MM.1S (cell line): ENCODE data around the gene POC1A.

Source experiments
- DNase-seq: peaks from one replicate; pipeline ENCODE4 v3.0.0-alpha.2; 2015
- H2AFZ ChIP-seq: fragments of 300-600 bp; sonication (generic); 2 replicates; pipeline ENCODE4 v1.6.0; 2016; ENCODE audit warnings: antibody characterized with exemption, low read length
- H3F3A ChIP-seq: fragments of 300-600 bp; sonication (generic); 2 replicates; pipeline ENCODE4 v1.6.1; 2016; ENCODE audit warnings: mild to moderate bottlenecking, antibody characterized with exemption, low read length, moderate library complexity, mixed read lengths; ENCODE audit not compliant: insufficient read depth
- H3K27ac ChIP-seq: fragments of 300-600 bp; sonication (generic); 2 replicates; pipeline ENCODE4 v1.5.1; 2016; ENCODE audit warnings: mild to moderate bottlenecking, low read length
- H3K27me3 ChIP-seq: fragments of 300-600 bp; sonication (generic); replicated peaks from 2 replicates; pipeline ENCODE4 v1.6.0; 2016; ENCODE audit warnings: low read length; ENCODE audit not compliant: insufficient read depth
- H3K36me3 ChIP-seq: fragments of 300-600 bp; sonication (generic); replicated peaks from 2 replicates; pipeline ENCODE4 v1.6.1; 2016; ENCODE audit warnings: mild to moderate bottlenecking, low read length, mixed read lengths; ENCODE audit not compliant: insufficient read depth
- H3K4me1 ChIP-seq: fragments of 300-600 bp; sonication (generic); 2 replicates; pipeline ENCODE4 v1.6.1; 2016; ENCODE audit warnings: low read length, mixed read lengths
- H3K4me2 ChIP-seq: fragments of 300-600 bp; sonication (generic); 2 replicates; pipeline ENCODE4 v1.6.0; 2016; ENCODE audit warnings: low read depth, low read length
- H3K4me3 ChIP-seq: fragments of 300-600 bp; sonication (generic); 2 replicates; pipeline ENCODE4 v1.5.1; 2016; ENCODE audit warnings: low read length, mixed read lengths
- H3K79me2 ChIP-seq: fragments of 300-600 bp; sonication (generic); 2 replicates; pipeline ENCODE4 v1.6.1; 2016; ENCODE audit warnings: mixed run types, low read length, mixed read lengths
- H3K9ac ChIP-seq: fragments of 300-600 bp; sonication (generic); 2 replicates; pipeline ENCODE4 v1.6.1; 2016; ENCODE audit warnings: low read length, mixed read lengths
- H3K9me2 ChIP-seq: fragments of 300-600 bp; sonication (generic); replicated peaks from 2 replicates; pipeline ENCODE4 v1.6.1; 2016; ENCODE audit warnings: mild to moderate bottlenecking, low read length, mixed read lengths; ENCODE audit not compliant: insufficient read depth
- H3K9me3 ChIP-seq: fragments of 300-600 bp; sonication (generic); replicated peaks from 2 replicates; pipeline ENCODE4 v1.6.1; 2016; ENCODE audit warnings: mild to moderate bottlenecking, low read length, mixed read lengths; ENCODE audit not compliant: insufficient read depth
- H4K20me1 ChIP-seq: fragments of 300-600 bp; sonication (generic); 2 replicates; pipeline ENCODE4 v1.6.1; 2016; ENCODE audit warnings: mild to moderate bottlenecking, low read length, moderate library complexity, mixed read lengths; ENCODE audit not compliant: insufficient read depth
- EZH2 ChIP-seq: fragments of 300-600 bp; sonication (generic); optimal IDR thresholded peaks from 2 replicates; pipeline ENCODE3; 2017; ENCODE audit warnings: low read depth, mild to moderate bottlenecking, antibody characterized with exemption, low read length, mixed read lengths
- EZH2phosphoT487 ChIP-seq: fragments of 300-600 bp; sonication (generic); IDR thresholded peaks from 2 replicates; pipeline ENCODE4 v1.6.1; 2018; ENCODE audit warnings: antibody characterized with exemption, low read length
- TF ChIP-seq, protein P1 (sequence below): fragments of 300-600 bp; sonication (generic); IDR thresholded peaks from 2 replicates; pipeline ENCODE4 v1.5.1; 2016; ENCODE audit warnings: antibody characterized with exemption, low read length, mixed read lengths

POC1A gene

DNA sequence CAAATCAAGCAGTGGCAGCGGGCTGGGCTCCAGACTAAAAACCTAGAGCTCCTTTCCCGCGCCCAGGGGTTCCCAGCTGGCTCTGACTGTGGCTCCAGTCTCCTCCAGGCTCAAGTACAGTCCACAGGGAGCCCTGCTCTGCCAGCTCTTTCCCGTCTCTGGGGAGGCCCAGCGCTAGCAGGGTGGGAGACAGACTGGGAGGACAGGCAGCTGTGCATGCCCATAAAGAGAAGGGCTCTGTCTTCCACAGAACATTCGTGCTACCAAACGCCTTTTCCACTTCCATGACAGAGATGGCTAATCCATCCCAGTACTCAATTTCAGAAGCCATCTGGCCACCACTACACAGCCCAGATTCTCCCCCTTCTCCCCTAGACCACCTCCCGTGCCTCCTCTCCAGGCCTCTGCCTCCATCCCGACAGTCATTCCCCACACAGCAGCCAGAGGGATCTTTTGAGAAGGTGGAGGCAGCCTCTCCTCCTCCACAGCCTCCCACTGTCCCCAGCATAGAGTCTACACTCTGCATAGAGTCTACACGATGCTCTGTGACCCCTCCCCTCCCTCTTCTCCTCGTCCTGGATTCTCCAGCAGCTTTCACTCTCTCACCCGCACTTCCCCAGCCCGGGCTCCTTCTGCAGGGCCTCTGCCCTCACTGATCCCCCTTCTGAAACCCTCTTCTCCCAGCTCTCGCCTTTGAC lies 91.0 kb downstream of the POC1A start:
- H3K27ac ChIP-seq = no peak overlapping the region
- H3K4me2 ChIP-seq = no peak overlapping the region
- no peak overlapping the region for H3K4me3 ChIP-seq
- no peaks in the 10 kb centered on the region for H3K36me3 ChIP-seq
- H4K20me1 ChIP-seq = no peaks in the 10 kb centered on the region
- no peaks in the 10 kb centered on the region for H3K9me2 ChIP-seq
- no peak overlapping the region for H3K9ac ChIP-seq
- no peak overlapping the region for H2AFZ ChIP-seq
- no peaks in the 10 kb centered on the region for H3K79me2 ChIP-seq
- DNase-seq = no peak
- H3K4me1 ChIP-seq = peaks cover 8% of the 10 kb centered on the region
- H3F3A ChIP-seq = no peaks in the 10 kb centered on the region
- H3K27me3 ChIP-seq = no peaks in the 10 kb centered on the region
- no peaks in the 10 kb centered on the region for H3K9me3 ChIP-seq
- TF ChIP-seq EZH2phosphoT487 = no peak
- TF ChIP-seq, protein P1, sequence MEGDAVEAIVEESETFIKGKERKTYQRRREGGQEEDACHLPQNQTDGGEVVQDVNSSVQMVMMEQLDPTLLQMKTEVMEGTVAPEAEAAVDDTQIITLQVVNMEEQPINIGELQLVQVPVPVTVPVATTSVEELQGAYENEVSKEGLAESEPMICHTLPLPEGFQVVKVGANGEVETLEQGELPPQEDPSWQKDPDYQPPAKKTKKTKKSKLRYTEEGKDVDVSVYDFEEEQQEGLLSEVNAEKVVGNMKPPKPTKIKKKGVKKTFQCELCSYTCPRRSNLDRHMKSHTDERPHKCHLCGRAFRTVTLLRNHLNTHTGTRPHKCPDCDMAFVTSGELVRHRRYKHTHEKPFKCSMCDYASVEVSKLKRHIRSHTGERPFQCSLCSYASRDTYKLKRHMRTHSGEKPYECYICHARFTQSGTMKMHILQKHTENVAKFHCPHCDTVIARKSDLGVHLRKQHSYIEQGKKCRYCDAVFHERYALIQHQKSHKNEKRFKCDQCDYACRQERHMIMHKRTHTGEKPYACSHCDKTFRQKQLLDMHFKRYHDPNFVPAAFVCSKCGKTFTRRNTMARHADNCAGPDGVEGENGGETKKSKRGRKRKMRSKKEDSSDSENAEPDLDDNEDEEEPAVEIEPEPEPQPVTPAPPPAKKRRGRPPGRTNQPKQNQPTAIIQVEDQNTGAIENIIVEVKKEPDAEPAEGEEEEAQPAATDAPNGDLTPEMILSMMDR = no peak
- no peak for TF ChIP-seq EZH2

DNA sequence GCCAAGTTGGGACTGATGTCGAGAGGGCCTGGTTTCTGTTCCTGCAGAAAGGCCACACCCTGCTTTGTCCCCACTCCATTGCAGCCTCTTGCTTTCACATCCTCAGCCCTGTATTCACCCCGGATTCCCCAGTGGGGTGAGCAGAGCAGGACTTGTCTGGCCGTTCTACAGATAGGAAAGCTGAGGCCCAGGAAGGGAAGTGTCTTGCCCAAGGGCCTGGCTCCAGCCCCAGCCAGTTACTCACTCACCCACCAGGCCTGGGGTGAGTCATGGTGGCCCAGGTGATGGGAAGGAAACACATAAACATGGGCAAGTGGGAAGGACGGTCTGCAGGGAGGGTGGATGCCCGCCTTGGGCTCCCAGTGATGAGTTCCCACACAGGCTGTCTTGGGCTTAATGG lies 91.7 kb downstream of the POC1A start:
- no peaks in the 10 kb centered on the region for H3K9me2 ChIP-seq
- no peak for TF ChIP-seq EZH2
- no peak for TF ChIP-seq EZH2phosphoT487
- TF ChIP-seq, protein P1 = no peak
- H3K4me2 ChIP-seq = no peak overlapping the region; the same call in 1 of the 2 replicates
- H3K36me3 ChIP-seq = no peaks in the 10 kb centered on the region
- DNase-seq = no peak
- H3K9me3 ChIP-seq = no peaks in the 10 kb centered on the region
- no peaks in the 10 kb centered on the region; the same call in 1 of the 2 replicates for H3F3A ChIP-seq
- H3K79me2 ChIP-seq = no peaks in the 10 kb centered on the region
- no peak overlapping the region for H3K9ac ChIP-seq
- H3K4me1 ChIP-seq = peaks cover 14% of the 10 kb centered on the region
- no peak overlapping the region for H3K27ac ChIP-seq
- H2AFZ ChIP-seq = no peak overlapping the region
- H3K27me3 ChIP-seq = no peaks in the 10 kb centered on the region
- no peak overlapping the region for H3K4me3 ChIP-seq
- H4K20me1 ChIP-seq = no peaks in the 10 kb centered on the region

DNA sequence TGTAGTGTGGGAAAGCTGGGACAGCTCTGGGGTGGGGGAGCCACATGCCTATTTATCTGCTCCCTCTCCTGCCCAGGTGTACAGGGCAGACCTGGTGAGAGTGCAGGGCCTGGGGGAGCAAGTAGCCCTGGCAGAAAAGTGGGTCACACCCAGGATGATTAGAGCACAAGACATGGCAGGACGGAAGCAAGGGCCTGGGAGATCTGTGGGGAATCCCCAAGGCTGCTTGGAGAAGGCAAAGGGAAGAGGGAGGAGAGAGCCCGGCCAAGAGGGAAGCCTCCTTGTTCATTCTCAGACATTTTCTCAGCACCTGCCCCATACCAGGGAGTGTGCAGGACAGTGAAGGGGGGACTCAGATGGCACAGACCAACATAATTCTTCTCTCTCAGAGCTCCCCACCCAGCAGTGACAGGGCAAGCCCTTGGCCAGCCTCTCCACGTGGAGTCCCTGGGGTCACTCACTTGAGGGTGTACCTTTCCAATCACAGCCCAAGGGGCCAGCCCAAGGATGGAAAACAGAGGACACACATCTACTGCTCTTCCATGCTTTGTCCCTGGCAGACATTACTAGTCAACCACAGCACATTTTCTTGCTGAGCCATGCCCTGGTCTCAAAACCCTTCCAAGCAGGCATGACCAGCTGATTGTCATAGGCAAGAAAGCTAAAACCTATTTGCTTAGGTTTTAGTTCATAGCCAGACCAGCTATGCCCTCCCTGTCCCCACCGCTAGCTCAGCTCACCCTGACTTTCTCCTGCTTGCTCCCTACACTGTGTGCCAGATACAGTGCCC lies 92.9 kb downstream of the POC1A start:
- peaks cover 14% of the 10 kb centered on the region for H3K4me1 ChIP-seq
- H3K27ac ChIP-seq = no peak overlapping the region
- DNase-seq = no peak
- H3K36me3 ChIP-seq = no peaks in the 10 kb centered on the region
- H3K79me2 ChIP-seq = no peaks in the 10 kb centered on the region
- no peak overlapping the region for H3K9ac ChIP-seq
- no peaks in the 10 kb centered on the region; the same call in 1 of the 2 replicates for H3F3A ChIP-seq
- no peaks in the 10 kb centered on the region for H4K20me1 ChIP-seq
- H3K27me3 ChIP-seq = no peaks in the 10 kb centered on the region
- no peak overlapping the region for H2AFZ ChIP-seq
- TF ChIP-seq EZH2 (no peak), EZH2phosphoT487 (no peak)
- TF ChIP-seq, protein P1 = no peak
- H3K4me2 ChIP-seq = no peak overlapping the region
- H3K9me2 ChIP-seq = no peaks in the 10 kb centered on the region
- H3K4me3 ChIP-seq = no peak overlapping the region
- no peaks in the 10 kb centered on the region for H3K9me3 ChIP-seq
